GM19025 (cell line): ENCODE measurements around the gene GOLGA8A.
"Not testable (repeated sequence)": the region's sequence is repeated elsewhere in the genome, so short reads cannot be mapped to it uniquely, and the experiment has no call there.

Experiments used
- ATAC-seq: cut with Tn5 transposase; IDR thresholded peaks from one replicate; pipeline ENCODE4 v1.9.1; 2021; ENCODE audit warnings: mild to moderate bottlenecking, low read depth, moderate library complexity; ENCODE audit not compliant: unreplicated experiment

Gene GOLGA8A

DNA sequence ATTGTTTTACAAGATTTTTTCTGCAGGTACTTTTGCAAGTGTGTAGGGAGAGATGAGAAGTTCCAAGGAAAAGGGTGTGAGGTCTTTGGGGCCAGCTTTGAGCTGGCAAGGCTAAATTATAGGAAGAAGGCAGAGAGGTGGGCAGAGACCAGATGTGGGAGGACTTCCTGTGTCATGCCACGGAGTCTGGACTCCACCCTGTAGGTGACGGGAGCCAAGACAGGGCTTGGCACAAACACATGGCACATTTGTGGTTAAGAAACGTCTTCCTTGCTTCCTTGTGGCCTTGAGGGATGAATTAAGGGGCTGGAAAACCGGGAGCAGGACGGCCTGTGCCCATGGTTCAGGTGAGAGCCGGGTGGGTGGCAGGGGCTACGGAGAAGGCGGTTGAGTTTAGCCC, 19.2 kb downstream of the GOLGA8A start:
- ATAC-seq = not testable (repeated sequence)

DNA sequence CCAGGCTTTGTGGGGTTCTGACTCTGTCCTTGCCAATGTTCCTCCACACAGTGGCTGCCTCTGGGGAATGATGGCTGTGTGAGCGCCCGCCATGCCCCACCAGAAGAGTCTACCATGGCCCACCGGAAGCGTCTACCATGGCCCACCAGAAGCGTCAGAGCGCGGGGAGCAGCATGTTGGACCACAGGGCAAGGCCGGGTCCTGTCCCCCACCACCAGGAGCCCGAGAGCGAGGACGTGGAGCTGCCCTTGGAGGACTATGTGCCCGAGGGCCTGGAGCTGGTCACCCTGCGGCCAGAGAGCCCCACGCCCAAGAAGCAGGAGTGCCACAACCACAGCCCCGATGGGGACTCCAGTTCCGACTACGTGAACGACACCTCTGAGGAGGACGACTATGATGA, 28.1 kb downstream of the GOLGA8A start:
- not testable (repeated sequence) for ATAC-seq

DNA sequence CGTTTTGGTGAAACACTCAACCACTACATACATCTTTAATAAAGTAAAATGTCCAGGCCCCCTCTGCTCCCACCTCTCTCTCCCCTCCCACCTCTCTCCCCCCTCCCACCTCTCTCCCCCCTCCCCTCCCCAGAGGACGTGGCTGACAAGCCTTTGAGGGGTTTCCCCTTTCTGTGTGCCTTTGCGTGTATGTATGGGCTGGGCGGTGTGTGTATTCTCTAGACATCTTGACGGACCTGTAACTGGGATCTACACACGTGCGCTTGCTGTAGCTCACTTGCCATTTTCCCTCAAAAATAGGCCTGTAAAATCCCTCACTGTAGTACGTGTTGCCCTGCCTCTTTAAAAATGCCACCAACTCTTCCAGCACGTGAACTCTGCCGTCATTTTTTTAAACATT, 28.6 kb downstream of the GOLGA8A start:
- not testable (repeated sequence) for ATAC-seq

DNA sequence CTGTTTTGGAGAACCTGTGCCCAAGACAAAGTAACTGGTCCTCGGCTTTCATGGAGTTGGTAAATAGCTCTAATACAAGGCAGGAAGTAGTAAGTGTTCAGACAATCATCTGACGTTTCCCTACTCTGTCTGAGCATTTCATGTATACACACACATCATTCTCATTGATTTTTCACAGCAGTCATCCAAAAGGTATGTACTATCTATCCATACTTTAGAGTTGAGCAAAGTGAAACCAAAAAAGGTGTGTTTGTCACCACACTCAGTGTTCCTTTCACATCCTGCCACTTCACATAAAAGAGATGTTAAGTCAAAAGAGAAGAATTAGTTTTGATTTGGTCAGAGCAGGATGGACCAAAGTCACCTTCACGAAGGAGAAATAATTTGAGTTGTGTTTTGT, 33.7 kb downstream of the GOLGA8A start:
- ATAC-seq = peak; percentile 53

DNA sequence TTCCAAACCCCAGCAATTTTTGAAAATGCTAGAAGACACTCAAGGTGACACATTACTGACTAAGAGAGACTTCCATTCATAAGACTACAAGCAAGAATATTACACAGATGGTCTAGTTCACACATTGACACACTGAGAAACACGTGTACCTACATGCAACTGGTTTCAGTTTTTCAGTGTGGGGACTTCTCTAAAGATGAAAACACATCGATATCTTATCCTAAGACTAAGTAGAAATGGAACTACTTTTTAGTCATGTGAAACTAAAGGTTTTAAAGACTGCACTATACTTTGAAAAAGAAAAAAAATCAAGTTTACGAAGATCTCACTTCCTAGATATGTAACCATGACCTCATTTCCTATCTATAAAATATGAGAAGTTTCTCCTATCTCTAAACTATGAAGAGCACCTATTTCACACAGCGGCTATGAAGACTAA, 34.4 kb downstream of the GOLGA8A start:
- ATAC-seq = not testable (repeated sequence)

DNA sequence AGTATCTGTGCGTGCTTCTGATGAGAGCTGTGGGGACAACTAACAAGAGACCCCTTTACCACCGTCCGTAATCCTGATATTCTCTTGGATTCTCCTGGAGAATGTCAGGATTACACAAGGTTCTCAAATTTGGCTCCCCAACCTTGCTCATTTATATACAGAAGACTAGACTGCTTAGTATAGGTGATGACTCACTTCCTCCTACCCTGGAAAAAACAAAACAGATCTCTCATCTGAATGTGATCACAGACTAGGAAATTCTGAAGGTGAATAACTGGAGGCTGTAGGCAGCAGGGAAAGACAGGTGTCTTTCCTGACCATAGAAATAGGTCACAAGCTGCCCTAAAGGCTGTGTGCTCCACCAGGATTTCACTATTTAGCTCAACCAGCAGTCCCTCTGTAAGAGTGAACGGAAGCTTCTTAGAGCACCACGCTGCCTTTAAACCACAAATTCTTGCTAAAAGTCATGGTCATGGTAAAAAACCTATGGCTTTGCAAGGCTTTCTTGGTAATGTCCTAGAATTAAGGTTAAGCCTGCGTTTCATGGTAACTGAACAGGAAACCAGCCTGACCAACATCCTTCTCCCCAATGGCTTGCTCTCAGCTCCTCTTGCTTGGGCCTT, 39.9 kb downstream of the GOLGA8A start:
- ATAC-seq = not testable (repeated sequence)

DNA sequence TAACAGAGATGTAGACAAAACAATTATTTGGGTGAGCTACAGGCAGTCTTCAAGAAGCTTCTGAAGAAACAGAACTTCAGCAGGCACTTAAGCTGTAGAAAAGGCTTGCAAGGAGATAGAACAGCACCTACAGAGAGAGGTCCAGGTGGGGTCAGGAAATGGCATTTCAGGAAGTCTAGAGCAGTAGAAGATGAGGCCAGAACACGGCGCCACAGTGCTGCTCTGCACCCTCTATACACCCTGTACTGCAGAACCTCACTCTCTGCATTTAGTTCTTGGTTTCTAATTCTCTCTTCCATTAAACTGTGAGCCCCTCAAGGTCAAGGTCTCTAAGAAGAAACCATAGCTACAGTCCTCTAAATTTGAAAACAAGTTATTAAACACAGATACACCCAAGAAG, 44.6 kb downstream of the GOLGA8A start:
- ATAC-seq = not testable (repeated sequence)

DNA sequence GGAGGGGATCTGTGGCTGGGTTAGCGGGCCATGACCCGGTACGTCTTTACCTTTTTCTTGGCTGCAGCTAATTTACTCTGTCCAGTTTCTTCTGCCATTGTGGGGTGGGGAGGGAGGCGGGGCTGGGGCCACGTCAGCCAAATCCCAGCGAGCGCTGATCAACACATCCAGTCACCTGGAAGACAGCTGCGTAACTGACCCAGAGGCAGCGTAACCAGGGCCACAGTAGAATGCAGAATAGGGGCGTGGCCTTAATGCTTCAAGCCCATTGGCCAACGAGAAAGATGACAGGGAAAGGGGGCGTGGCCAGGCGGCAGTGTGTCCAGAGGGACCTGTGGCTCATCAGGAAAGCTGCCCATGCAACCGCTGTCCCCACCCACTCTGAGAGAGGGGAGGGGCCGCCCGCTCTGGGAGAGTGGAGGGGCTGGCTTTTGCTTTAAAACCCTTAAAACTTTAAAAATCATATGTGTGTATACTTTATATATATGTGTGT, 48.0 kb downstream of the GOLGA8A start:
- ATAC-seq = not testable (repeated sequence)
